ENCODE data around the gene PHF11.

GRCh38 chr13:49539313-49539712, 43.6 kb downstream of the PHF11 start:
- TF ChIP-seq CTCF (IDR thresholded peaks at IDR 0.05; ENCODE audit: control extremely low read depth in 1 of 3, insufficient read depth in 1 of 3, low read depth in 1 of 3, low read length in 3 of 3) (no peak), POLR2AphosphoS5 (IDR thresholded peaks at IDR 0.05; ENCODE audit: low read depth, low read length) (no peak), SUZ12 (IDR thresholded peaks at IDR 0.05; ENCODE audit: low read length) (no peak), TCF12 (IDR thresholded peaks at IDR 0.05; ENCODE audit: low read depth, low read length) (no peak), KDM5A (IDR thresholded peaks at IDR 0.05; ENCODE audit: low read length) (no peak), RAD21 (IDR thresholded peaks at IDR 0.05 in 1 of 2, conservative IDR thresholded peaks at IDR 0.05 in 1 of 2; ENCODE audit: low read depth in 2 of 2, low read length in 2 of 2) (no peak), MAX (IDR thresholded peaks at IDR 0.05) (no peak), RFX5 (IDR thresholded peaks at IDR 0.05; ENCODE audit: borderline replicate concordance, low read depth, low read length) (no peak), POLR2A (IDR thresholded peaks at IDR 0.05; ENCODE audit: control extremely low read depth in 1 of 2, low read depth in 2 of 2, low read length in 2 of 2) (no peak), SIN3A (conservative IDR thresholded peaks at IDR 0.05 in 1 of 2, IDR thresholded peaks at IDR 0.05 in 1 of 2; ENCODE audit: low read depth in 1 of 2, low read length in 2 of 2) (no peak), ASH2L (IDR thresholded peaks at IDR 0.05; ENCODE audit: low read length) (no peak)
